ENCODE results near the gene ZNF423.

DNA sequence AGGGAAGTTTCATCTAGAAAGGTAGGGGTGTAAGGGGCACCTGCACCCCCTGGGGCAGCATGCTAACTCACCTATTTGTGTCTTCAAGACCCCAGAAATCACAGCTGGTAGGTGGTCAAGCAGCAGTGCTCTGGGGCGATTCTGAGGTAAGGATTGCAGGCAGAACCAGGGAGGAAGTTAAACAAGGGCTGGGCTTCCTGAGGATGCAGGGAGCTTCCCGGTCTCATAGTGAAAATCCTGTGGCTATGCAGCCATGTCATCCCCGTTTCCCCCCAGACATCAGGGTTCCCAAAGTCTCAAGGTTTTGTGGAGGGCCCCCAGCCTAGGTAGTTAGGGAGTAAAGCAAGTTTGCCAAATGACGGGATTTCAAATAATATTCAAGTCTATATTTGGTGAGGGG, 403.8 kb downstream of the ZNF423 start:
- no peak for TF ChIP-seq POLR2AphosphoS5 (IDR thresholded peaks at IDR 0.05)
- TF ChIP-seq, protein P1, sequence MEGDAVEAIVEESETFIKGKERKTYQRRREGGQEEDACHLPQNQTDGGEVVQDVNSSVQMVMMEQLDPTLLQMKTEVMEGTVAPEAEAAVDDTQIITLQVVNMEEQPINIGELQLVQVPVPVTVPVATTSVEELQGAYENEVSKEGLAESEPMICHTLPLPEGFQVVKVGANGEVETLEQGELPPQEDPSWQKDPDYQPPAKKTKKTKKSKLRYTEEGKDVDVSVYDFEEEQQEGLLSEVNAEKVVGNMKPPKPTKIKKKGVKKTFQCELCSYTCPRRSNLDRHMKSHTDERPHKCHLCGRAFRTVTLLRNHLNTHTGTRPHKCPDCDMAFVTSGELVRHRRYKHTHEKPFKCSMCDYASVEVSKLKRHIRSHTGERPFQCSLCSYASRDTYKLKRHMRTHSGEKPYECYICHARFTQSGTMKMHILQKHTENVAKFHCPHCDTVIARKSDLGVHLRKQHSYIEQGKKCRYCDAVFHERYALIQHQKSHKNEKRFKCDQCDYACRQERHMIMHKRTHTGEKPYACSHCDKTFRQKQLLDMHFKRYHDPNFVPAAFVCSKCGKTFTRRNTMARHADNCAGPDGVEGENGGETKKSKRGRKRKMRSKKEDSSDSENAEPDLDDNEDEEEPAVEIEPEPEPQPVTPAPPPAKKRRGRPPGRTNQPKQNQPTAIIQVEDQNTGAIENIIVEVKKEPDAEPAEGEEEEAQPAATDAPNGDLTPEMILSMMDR (IDR thresholded peaks at IDR 0.05 in 8 of 11, conservative IDR thresholded peaks at IDR 0.05 in 3 of 11), result no peak
